ENCODE results near the gene C5AR2.
A peak's percentile ranks its signal among the peaks of the same experiment; 100 is the strongest.

The C5AR2 gene

DNA sequence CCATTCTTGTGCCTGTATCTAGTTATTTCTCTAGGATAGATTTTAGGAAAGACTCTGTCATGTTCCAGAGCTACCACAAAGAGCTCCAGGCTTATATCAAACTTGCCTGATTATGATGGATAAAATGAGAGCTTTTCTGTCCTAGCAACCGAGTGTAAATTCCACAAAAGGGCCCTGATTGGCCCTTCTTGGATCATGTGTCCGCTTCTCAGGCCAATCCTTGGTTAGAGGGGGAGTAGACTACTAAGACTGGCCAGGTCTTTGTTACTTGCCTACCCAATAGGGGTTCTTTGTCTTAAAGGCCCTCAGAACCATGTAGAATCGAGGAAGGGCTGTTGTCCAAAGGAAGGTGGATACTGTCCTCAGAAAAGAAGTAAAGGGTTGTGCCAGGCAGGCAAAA, 19.6 kb downstream of the C5AR2 start:
- Histone ChIP-seq H3K27ac (no peak overlapping the region), H3K4me3 (ENCODE audit: low read depth, low read length) (no peak overlapping the region), H3K27me3 (ENCODE audit: insufficient read depth, low read depth, severe bottlenecking) (no peaks in the 10 kb centered on the region), H3K36me3 (peaks cover 50% of the 10 kb centered on the region), H3K9me3 (ENCODE audit: severe bottlenecking) (peaks cover 4% of the 10 kb centered on the region)
- TF ChIP-seq, protein P1, sequence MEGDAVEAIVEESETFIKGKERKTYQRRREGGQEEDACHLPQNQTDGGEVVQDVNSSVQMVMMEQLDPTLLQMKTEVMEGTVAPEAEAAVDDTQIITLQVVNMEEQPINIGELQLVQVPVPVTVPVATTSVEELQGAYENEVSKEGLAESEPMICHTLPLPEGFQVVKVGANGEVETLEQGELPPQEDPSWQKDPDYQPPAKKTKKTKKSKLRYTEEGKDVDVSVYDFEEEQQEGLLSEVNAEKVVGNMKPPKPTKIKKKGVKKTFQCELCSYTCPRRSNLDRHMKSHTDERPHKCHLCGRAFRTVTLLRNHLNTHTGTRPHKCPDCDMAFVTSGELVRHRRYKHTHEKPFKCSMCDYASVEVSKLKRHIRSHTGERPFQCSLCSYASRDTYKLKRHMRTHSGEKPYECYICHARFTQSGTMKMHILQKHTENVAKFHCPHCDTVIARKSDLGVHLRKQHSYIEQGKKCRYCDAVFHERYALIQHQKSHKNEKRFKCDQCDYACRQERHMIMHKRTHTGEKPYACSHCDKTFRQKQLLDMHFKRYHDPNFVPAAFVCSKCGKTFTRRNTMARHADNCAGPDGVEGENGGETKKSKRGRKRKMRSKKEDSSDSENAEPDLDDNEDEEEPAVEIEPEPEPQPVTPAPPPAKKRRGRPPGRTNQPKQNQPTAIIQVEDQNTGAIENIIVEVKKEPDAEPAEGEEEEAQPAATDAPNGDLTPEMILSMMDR (IDR thresholded peaks at IDR 0.05; ENCODE audit: low read depth, low read length) = no peak
- DNase-seq = no peak

DNA sequence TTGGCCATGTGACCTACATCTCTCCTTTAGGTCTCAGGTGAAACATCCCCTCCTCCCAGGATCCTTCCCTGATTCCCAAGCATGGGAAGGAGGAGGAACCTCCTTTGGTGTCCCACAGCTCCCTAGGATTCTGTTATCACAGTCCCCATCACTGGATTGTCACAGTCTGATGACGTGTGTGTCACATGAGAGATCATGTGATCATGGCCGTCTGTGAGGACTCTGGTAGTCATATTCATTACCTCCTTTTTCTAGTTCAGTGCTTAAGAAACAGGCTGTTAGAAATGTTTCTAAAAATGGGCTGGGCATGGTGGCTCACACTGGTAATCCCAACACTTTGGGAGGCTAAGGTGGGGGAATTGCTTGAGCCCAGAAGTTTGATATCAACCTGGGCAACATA, 20.1 kb downstream of the C5AR2 start:
- no peak overlapping the region for H3K4me3 ChIP-seq (ENCODE audit: low read depth, low read length)
- no peak for DNase-seq
- TF ChIP-seq, protein P1 (IDR thresholded peaks at IDR 0.05; ENCODE audit: low read depth, low read length) = no peak
- H3K27me3 ChIP-seq (ENCODE audit: insufficient read depth, low read depth, severe bottlenecking) = no peaks in the 10 kb centered on the region
- H3K36me3 ChIP-seq = peaks cover 55% of the 10 kb centered on the region
- no peak overlapping the region for H3K27ac ChIP-seq
- H3K9me3 ChIP-seq (ENCODE audit: severe bottlenecking) = peaks cover 4% of the 10 kb centered on the region

DNA sequence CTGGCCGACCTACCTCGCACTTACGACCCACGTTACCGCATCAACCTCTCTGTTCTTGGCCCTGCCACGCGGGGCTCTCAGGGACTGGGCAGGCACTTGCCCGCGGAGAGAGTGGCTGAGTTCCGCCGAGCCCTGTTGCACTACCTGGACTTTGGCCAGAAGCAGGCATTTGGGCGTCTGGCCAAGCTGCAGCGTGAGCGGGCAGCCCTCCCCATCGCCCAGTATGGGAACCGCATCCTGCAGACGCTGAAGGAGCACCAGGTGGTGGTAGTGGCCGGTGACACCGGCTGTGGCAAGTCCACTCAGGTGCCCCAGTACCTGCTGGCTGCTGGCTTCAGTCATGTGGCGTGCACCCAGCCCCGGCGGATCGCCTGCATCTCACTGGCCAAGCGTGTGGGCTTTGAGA, 21.3 kb downstream of the C5AR2 start:
- peaks cover 67% of the 10 kb centered on the region for H3K36me3 ChIP-seq
- no peak for DNase-seq

DNA sequence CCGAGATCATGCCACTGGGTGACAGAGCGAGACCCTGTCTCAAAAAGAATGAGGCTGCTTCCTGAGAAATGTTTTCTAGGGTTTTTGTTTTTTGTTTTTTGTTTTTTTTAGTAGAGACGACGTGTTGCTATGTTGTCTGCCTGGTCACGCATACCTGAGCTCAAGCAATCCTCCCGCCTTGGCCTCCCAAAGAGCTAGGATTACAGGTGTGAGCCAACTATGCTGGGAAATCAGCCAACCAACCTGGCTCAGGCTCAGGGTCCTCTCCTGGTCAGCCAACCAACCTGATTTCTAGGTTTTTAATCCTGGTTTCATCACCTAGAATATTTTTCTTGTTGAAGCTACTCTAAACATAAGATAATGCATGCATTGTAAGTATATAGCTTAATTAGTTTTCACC, 24.9 kb downstream of the C5AR2 start:
- H3K36me3 ChIP-seq = peaks cover 91% of the 10 kb centered on the region
- no peaks in the 10 kb centered on the region for H3K9me3 ChIP-seq (ENCODE audit: severe bottlenecking)
- DNase-seq = no peak
- H3K4me3 ChIP-seq (ENCODE audit: low read depth, low read length) = no peak overlapping the region
- TF ChIP-seq, protein P1 (IDR thresholded peaks at IDR 0.05; ENCODE audit: low read depth, low read length) = no peak
- no peak overlapping the region for H3K27ac ChIP-seq
- no peaks in the 10 kb centered on the region for H3K27me3 ChIP-seq (ENCODE audit: insufficient read depth, low read depth, severe bottlenecking)

More for the DNA sequence above, 21.3 kb downstream of the C5AR2 start:
- Histone ChIP-seq H3K4me3 (ENCODE audit: low read depth, low read length) (no peak overlapping the region), H3K27ac (no peak overlapping the region), H3K27me3 (ENCODE audit: insufficient read depth, low read depth, severe bottlenecking) (no peaks in the 10 kb centered on the region), H3K9me3 (ENCODE audit: severe bottlenecking) (no peaks in the 10 kb centered on the region)
- TF ChIP-seq, protein P1 (IDR thresholded peaks at IDR 0.05; ENCODE audit: low read depth, low read length) = no peak

DNA sequence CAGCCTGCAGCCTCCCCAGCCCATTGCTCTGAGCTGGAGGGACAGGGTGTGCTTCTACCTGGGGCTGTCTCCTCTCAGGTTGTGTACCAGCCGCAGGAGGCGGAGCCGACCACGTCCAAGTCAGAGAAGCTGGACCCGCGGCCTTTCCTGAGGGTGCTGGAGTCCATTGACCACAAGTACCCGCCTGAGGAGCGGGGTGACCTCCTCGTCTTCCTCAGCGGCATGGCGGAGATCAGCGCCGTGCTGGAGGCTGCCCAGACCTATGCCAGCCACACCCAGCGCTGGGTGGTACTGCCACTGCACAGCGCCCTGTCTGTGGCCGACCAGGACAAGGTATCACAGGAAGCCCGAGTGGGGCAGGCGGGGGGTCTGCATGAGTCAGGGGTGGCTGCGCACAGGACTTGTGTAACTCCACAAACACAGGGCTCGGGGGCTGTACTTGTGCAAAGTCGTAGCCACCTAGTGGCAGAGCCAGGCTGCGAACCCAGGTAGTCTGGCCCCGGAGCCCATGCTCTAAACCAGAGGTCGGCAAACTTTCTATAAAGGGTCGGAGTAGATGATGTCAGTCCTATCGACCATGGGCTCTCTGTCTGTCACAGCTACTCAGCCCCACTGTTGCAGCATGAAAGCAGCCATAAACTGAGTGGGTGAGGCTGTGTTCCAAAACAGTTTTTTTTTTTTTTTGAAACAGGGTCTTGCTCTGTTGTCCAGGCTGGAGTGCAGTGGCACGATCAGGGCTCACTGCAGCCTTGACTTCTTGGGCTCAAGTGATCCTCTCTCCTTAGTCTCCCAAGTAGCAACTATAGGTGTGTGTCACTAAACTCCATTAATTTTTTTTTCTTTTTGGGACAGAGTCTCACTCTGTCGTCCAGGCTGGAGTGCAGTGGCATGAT, 26.1 kb downstream of the C5AR2 start:
- peak overlapping the region; percentile 66 for H3K27ac ChIP-seq
- H3K36me3 ChIP-seq = peaks cover 92% of the 10 kb centered on the region
- H3K4me3 ChIP-seq (ENCODE audit: low read depth, low read length) = no peak overlapping the region
- TF ChIP-seq, protein P1 (IDR thresholded peaks at IDR 0.05; ENCODE audit: low read depth, low read length) = peak; percentile 49
- H3K9me3 ChIP-seq (ENCODE audit: severe bottlenecking) = no peaks in the 10 kb centered on the region
- no peaks in the 10 kb centered on the region for H3K27me3 ChIP-seq (ENCODE audit: insufficient read depth, low read depth, severe bottlenecking)
- peak; percentile 47 for DNase-seq
